GM21737 (cell line): ENCODE results near the gene ZNF516.

Source experiments
- ATAC-seq: cut with Tn5 transposase; IDR thresholded peaks from one replicate; pipeline ENCODE4 v1.9.1; 2021; ENCODE audit warnings: mild to moderate bottlenecking, moderate library complexity; ENCODE audit not compliant: unreplicated experiment

Gene ZNF516

DNA sequence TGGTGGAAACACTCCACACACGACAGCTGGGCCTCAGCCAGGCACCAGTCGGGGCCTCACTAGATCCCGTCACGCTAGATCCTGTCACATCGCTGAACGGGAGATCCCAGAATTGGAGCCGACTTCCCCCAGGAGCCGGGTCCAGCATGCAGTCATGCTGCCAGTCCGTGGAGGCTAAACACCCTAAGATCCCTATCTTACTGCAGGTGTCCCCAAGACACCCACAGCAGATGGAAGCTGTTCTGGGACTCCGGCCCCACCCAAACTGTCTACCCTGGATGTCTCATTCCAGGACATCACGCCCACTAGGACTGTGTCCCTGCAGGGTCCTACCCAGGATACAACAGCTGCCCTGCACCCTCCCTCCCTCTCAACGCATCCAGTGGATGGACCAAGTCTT is 23.4 kb downstream of the ZNF516 start:
- no peak for ATAC-seq

DNA sequence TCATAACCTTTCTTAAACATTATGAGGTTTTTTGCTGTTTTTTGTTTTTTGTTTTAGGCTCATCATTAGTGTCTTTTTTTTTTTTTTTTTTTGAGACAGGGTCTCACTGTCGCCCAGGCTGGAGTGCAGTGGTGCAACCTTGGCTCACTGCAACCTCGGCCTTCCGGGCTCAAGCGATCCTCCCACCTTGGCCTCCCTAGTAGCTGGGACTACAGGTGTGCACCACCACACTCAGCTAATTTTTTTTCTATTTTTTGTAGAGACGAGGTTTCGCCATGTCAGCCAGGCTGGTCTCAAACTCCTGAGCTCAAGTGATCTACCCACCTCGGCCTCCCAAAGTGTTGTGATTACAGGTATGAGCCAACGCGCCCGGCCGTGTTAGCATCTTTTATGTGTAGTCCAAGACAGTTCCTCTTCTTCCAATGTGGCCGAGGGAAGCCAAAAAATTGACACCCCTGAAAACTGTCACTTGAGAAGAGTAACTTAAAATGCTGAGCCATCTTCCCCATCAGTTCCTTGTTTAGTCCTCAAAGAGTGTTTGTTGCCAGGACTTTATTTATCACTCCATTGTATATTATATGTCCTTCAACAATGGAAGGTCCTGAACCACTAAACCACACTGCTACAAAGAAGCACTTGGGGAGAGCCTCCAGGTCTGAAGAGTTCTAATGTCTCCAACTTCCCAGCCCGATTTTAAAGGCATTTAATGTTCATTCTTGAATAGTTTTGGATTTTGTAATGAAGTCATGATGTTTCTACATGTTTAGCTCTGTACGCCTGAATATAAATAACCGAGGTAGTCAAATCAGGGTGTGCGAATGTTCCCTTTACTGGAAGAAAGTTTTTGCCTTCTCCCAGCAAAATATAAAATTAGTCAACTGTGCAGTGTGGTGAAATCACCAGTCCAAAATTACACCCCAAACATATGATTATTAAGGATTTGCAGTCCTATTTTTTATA is 26.4 kb downstream of the ZNF516 start:
- no peak for ATAC-seq

DNA sequence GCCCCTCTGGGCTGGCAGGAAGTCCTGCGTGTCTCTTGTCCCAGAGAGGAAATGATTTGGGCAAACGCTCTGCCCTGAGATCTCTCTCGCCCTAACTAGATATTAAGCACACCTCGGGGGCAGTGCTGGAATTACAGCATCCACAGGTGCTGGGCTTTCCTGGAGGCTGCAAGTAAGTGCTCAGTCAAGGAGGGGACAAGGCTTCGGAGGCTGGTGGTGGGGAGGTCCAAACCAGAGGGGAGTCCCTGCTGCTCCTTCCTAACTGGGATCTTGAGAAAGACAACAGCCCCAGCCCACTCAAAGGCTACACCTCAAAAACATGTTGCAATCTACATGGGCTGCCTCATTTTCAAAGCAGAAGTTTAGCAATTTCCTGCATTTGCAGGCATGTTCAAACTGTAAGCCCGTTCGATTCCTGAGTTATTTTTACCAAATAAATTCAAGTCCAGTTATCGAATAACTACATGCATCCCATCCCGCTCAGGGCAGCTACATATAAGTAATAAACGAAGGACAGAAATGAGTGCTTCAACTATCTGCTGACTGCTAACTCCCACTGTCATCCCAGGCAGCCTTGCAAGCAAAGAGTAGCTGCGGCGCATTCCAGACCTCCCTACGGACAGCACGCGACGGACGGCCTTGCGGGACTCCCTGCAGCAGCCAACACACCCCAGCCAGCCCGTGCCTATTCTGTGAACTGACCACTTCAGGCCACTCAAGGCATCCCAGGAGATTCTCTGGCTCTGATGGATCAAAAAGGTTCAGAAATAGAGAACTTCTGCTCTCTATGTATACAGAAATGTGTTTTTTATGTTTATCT is 27.5 kb downstream of the ZNF516 start:
- ATAC-seq = no peak

DNA sequence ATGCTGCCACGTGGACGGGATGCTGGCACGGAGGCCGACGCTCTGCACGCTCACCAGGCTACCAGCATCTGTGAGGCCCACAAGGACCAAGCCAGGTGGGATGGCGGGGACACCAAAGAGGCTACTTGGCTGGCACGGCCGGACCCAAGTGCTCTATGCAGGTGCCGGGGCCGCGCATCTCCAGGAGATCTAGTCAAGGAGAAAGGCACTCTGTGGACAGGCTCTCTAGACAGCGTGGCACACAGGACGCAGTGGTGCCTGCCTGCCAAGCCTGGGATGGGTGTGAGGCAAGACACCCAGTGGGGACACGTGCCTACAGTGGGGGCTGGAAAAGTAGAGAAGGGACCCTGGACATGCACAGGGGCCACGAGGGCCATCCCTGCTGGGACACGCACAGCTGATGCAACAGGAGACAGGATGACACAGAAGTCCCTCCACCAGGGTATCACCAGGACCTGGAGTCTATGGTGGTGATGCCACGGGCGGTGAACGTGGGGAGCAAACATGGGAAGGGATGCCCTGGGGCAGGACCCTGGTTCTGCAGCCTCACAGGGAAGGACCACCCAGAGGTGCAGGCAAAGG is 28.5 kb downstream of the ZNF516 start:
- ATAC-seq = no peak

DNA sequence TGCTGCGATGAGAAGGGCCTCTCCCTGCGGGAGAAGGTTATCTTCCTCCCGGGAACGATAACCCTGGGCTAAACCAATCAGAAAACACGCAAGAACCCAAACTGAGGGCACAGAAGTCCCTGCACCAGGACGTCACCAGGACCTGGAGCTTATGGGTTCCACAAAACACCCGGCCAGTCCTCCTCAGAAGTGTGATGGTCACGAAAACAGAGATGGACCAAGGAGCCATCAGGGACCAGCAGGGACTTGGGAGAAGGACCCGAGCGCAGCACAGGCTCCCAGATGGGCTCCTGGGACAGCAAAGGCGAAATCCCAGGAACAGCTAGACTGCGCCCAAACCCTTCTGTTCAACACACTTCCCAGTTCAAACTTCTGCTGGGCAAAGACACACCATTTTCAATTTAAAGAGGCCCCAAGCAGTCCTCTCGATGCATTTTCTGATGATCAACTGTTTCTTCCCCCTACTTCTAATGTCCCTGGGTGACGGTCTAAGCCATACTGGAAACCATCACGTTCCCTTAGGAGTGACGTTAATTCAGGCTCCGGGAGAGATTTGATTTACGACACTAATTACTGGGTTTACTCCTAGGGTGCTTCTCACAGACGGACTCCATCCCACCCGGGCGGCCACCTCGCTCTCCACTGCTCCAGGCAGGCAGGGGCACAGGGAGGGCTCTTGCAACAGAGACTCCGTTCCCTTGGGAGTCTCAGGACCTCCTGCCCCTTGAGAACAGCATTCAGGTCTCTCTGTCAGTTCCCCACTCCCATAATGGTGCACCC is 29.2 kb downstream of the ZNF516 start:
- no peak for ATAC-seq

DNA sequence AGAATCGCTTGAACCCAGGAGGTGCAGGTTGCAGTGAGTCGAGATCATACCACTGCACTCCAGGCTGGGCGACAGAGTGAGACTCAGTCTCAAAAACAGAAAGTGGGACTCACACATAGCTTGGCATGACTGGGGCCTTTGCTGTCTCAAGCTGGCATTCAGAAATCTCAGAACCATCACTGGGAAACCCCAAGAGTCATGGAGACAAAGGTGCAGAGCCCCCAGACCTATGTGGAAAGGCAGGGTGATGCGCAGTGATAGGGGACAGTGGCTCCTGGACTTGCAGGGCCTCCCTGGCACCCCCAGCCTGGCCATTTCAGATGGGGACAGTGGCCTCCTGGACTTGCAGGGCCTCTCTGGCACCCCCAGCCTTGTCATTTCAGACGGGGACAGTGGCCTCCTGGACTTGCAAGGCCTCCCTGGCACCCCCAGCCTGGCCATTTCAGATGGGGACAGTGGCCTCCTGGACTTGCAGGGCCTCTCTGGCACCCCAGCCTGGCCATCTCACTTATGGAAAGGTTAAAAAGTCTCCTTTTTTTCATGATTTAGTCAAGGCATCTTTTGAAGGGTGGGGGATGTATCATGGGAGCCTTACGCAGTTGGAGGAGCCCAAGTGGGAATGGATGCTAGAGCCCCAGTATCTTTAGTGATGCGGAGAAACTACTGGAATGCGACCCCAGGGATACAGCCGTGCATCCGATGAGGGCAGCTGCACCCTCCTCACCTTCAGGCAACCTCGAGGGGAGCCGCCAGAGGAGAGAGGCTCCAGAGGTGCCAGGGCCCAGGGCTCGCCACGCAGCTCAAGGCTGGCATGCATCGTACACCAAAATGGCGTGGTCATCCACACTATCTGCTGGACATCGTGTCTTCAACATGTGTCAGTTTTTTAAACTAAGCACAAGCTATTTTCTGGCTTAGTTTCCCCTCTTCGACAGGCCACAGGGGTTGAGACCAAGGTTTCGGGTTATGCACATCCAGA is 30.5 kb downstream of the ZNF516 start:
- ATAC-seq = no peak

DNA sequence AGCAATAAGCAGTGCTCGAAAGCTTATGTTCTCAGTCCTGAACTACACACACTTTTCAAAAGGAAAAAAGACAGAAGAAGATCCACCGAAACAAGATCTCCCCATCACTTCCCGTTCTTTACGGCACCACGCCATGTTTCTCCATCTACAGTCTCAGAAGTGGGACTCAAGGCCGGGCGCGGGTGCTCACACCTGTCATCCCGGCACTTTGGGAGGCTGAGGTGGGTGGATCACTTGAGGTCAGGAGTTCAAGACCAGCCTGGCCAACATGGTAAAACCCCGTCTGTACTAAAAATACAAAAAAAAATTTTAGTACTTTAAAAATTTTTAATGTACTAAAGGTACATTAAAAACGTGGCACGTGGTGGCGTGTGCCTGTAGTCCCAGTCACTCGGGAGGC is 31.2 kb downstream of the ZNF516 start:
- no peak for ATAC-seq

DNA sequence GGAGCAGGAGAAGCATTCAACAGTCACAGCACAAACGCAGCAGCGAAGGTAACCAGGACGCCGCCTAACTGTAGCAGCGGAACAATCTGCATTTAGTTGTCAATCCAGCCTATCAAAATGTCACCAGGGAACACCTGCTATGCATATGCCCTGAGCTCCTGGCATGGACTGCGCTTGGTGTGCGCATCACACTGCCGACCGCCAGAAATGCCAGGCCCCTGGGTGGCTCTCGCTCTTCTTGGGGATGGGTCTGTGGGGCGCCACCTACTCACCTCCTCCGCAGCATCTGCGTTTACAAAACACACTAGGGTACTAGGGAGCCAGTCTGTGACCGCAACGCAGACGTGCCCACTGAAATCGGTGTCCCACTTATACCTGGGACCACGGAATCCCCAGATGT is 31.7 kb downstream of the ZNF516 start:
- no peak for ATAC-seq

DNA sequence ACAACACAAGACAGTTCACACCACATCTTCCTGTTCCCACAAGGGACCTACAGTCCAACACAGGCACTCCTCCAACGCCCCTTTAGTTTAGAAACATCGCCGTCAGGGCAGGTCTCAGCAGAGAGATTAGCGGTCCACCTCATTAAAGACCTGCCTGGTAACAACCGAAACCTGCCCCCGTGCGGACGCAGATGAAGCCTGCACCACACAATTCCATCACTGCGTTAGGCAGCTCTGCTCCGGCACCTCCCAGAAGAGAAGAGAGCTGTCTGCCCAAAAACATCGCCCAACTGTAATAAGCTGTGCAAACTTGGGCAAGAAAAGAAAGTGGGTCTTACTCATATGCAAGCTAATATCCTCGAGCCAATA is 32.7 kb downstream of the ZNF516 start:
- ATAC-seq = no peak

DNA sequence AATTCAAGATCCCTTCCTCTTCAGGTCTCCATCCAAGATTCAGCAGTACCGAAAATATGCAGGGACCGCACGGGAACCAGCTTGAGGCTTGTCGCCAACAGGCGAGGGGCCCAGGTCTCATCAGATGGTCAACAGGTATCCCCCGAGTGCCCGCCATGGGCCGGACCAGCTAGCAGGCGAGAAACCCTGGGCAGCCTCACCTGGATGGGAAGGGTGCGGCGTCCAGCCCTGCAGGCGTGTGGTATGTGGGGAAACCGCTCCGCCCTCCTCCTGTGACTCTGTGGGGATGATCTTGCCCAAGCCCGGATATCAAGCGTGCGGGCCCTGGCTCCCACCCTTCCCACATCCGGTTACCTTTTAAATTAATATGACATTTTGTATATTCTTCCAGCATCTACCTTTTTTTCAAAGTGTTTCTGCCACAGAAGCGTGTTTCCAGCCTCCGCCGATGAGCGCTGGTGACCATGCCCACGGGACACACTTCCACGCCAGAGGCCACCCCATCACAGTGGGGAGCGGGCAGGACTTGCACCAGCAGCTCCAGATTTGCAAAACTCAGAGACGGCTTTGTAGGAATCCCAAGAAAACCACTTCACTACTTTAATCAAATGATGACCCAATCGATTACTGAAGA is 33.2 kb downstream of the ZNF516 start:
- no peak for ATAC-seq

DNA sequence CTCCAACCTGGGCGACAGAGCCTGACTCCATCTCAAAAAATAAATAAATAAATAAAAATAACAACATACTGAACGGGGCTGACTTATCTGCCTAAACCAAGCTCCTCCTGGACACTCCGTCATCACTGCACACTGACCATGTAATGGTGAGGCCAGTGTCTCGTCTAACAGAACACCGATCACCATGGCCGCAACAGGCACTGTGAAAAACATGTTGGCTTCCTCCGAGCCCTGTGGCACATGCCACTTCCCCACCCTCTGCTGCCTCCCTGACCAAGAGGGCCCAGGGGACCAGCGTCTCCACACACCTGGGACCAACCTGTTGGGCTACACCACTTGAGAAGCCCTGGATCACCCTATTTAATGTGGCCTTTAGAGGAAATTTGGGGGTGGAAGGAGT is 33.9 kb downstream of the ZNF516 start:
- no peak for ATAC-seq

DNA sequence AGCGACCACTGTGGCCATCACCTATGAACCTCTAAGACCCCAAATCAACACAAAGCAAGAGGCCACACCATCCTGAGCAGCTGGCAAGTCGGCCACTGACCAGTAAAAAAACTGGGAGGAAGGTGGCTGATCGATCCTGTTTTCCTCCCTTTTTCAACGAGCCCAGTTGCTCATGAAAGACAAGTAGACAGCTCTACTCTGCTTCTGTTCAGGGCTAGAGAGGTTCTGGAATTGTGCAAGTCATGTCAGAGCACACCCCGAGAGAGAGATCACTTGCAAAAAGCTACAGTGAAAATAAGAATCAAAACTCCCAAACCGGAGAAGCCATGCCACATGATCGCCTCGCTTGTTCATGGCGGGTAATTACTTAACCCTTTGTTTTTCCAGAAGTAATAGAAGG is 34.6 kb downstream of the ZNF516 start:
- ATAC-seq = no peak

DNA sequence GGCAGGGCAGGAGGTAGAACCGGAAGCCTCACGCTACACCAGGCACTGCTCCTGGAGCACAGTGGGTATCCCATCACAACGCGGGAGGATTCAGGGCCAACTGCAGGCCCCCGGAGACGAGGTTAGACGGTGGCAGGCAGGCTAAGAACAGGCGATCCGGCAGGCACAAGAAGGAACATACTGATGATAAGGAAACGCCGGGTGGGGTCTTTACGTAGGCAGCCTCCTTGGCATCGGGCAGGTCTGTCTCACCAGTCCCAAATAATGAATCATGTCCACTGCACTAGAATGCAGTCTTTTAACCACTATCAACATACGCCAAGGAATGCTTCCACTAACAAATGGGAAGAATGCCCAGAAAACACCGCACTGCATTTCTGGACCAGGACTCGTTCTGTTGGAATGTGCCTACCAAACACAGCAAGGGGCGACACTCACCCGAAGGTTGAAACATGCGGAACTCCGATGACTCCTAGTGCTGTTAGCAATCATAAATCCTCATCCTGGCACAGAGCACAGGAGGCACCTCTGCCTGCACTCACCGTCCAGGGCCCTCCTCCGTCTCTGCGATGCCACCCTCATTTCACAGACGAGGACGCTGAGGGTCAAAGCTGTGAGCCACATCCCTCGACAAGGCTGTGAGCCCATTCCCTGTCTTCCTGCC is 35.2 kb downstream of the ZNF516 start:
- no peak for ATAC-seq

DNA sequence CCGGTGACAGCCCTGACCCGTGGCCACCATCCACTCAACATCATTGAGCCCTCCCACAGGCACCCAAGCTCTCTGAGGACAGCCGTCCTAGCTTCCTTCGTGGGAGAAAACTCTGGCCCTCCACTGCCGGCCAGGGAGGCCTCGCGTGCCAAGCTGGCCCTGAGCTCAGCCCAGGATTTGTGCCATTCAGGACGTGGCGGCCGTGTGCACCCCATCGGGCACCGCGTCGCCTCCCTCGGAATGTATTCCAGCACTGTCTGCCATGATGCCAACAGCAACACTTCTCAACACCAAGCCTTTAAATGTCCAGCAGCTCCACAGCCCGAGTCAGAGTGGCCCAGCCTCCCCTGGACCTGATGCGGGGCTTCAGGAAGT is 35.7 kb downstream of the ZNF516 start:
- ATAC-seq = no peak

DNA sequence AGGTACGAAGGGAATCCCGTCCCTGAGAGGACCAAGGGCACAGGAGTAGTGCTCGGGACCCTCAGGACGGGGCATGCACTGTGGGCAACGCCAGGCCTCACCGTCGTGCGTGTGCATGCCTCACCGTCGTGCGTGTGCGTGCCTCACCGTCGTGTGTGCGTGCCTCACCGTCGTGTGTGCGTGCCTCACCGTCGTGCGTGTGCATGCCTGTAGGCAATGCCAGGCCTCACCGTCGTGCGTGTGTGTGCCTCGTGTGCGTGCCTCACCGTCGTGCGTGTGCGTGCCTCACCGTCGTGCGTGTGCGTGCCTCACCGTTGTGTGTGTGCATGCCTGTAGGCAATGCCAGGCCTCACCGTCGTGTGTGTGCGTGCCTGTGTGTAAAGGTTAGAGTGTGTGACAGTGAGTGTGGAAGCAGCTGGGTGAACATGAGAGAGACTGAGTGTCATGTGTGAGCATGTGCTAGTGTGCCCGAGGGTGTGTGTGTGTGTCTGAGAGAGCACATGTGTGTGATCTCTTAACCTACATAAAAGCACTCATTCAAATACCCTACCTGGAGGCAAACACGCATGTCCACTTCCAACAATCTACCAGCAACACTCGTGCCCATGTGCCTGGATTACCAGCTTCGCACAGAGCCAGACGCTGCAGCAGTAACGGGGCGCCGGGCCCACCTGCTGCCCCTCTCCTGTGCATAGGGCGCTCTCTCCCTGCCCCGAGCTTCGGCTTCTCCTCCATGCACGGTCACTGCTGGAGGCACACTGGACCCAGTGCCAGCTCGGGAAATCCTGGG is 36.3 kb downstream of the ZNF516 start:
- no peak for ATAC-seq

DNA sequence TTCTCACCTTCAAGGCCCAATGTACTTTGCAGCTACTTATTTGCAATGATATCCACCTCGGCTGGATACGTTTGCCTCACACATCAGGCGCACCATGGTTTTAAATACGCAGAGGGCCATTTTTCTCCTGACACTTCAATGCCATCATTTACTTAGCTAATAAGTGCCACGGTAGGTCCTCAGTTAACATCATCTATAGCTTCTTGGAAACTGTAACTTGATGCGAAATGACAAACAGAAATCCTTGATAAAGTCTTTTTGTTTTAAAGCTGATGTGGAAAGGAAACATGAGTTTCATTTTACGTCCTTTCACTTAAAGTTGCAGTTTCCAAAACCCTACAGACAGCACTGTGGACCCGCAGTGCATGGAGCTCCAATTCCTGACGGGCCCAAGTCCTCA is 37.1 kb downstream of the ZNF516 start:
- no peak for ATAC-seq

DNA sequence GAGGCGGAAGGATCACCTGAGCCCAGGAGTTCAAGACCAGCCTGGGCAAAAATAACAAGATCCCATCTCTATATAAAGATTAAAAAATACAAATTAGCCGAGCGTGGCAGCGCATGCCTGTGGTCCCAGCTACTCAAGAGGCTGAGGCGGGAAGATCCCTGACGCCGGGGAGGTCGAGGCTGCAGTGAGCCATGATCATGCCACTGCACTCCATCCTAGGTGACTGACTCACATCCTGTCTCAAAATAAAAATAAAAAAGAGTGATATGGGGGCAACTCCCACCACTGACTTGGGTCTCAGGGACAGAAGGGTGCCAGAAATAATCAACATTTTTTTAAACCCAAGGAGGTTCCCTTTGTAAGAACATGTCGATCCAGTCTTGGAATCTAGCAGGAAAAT is 37.6 kb downstream of the ZNF516 start:
- ATAC-seq = no peak

DNA sequence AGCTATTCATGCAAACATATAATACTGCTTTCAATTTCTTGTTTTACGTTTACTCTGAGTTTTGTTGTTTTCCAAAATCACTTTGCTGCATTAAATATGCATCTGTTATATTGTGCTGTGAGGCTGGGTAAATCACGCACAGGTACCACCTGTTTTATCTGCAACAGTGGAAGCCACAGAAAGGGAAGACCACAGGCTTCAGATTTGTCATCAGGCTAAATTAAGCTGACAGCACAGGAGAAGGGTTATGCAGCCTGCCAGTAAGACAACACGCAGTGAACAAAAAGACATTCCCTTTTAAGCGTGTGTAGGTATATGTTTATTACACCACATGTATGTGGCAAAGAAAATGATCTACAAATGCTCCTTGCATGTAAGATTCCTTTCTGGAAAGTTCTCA is 38.2 kb downstream of the ZNF516 start:
- no peak for ATAC-seq
